Aorta (tissue), 5 donors: ENCODE data around the gene RNASEH2C. TPM values are rescaled to one million over a fixed set of nuclear protein-coding genes. Genes with fewer than 3 reads are reported as not detected.
"Not testable (repeated sequence)": the region's sequence is repeated elsewhere in the genome, so short reads cannot be mapped to it uniquely, and the experiment has no call there.

Experiments
- ATAC-seq: fragments of 200-7000 bp; cut with Tn5 transposase; one replicate; pipeline ENCODE4 v1.9.1; 2022; ENCODE audit warnings: moderate library complexity; ENCODE audit not compliant: low FRiP score
- DNase-seq, 2 donors: peaks; one replicate each; pipeline ENCODE4 v3.0.0-alpha.2; 2020
- H3K27ac ChIP-seq, 2 donors: one replicate each; pipeline ENCODE4 v1.5.1; 2013; ENCODE audit warnings: low read length in 2 of 2, mild to moderate bottlenecking in 2 of 2, moderate library complexity in 2 of 2, control low read depth in 1 of 2, inconsistent platforms in 1 of 2, low read depth in 1 of 2
- H3K27me3 ChIP-seq, 2 donors: one replicate each; pipeline ENCODE4 v1.6.1; 2013; ENCODE audit warnings: control low read depth in 1 of 2, low read length in 1 of 2, mild to moderate bottlenecking in 1 of 2, moderate library complexity in 1 of 2; ENCODE audit not compliant: insufficient read depth in 2 of 2, control insufficient read depth in 1 of 2
- H3K36me3 ChIP-seq, 2 donors: one replicate each; pipeline ENCODE4 v1.6.1; 2013; ENCODE audit warnings: control low read depth in 1 of 2, low read length in 1 of 2, mild to moderate bottlenecking in 1 of 2; ENCODE audit not compliant: insufficient read depth in 2 of 2, control insufficient read depth in 1 of 2
- H3K4me1 ChIP-seq, 2 donors: one replicate each; pipeline ENCODE4 v1.6.1; 2013; ENCODE audit warnings: low read length in 2 of 2, control low read depth in 1 of 2, mild to moderate bottlenecking in 1 of 2, moderate library complexity in 1 of 2; ENCODE audit not compliant: insufficient read depth in 2 of 2, control insufficient read depth in 1 of 2
- H3K4me3 ChIP-seq, 2 donors: one replicate each; pipeline ENCODE4 v1.5.1; 2013; ENCODE audit warnings: low read length in 2 of 2, control low read depth in 1 of 2, mild to moderate bottlenecking in 1 of 2
- H3K9me3 ChIP-seq: one replicate; pipeline ENCODE4 v1.6.1; 2013; ENCODE audit warnings: mild to moderate bottlenecking, low read length; ENCODE audit not compliant: control insufficient read depth
- WGBS, 2 donors: extraction: QIAGEN DNeasy Blood & Tissue Kit; methylation state at CpG; one replicate each; pipeline ENCODE4 v1.1.7; 2013; 5-methylcytosine and 5-hydroxymethylcytosine counted together
- intact Hi-C, 2 donors: fragments of 100-400 bp; cut with DNase I; formaldehyde crosslinking; loops; one replicate each; pipeline versions ENCODE4 v1.14.2 to v1.15.0; 2022
- long read RNA-seq, 2 donors: library from polyadenylated mRNA; unstranded; transcript quantifications; one replicate each; pipeline ENCODE4 v2.0.0, GENCODE V29; 2020 to 2021
- polyA plus RNA-seq, 2 donors: library from polyadenylated mRNA; stranded (reverse); fragments of 200-250 nt; gene quantifications; one replicate each; pipeline ENCODE4 v1.2.3, GENCODE V29; 2013
- total RNA-seq, 2 donors: library from RNA; stranded (reverse); fragmentation: NEBNext Ultra II Directional; extraction: Animal tissue kit (Norgen Biotek cat#: 25700); gene quantifications; one replicate each; pipeline ENCODE4 v1.2.1, GENCODE V29; 2021
- donor health status: healthy with polysubstance abuse.
- donor health status: Bipolar disorder and iron deficiency.
- donor health status: DM: no; HTN: no; CAD: no.
- donor health status: DM: no; HTN: no; CAD: no.
- donor health status: DM: yes; HTN: yes; CAD: no.

RNASEH2C gene
- total RNA-seq: 10 to 100 TPM; 53.5 to 57.6 TPM
- 100 to 1,000 TPM in 1 of 2 donors, 10 to 100 TPM in 1; 80.1 to 113 TPM for polyA plus RNA-seq
- long read RNA-seq, donor 1, transcript RNASEH2C-201 (4 exons, 2,794 nt): major isoform, 23 of 64 reads
- long read RNA-seq, donor 1, transcript RNASEH2C-208 (4 exons, 1,909 nt): minor isoform, 7 of 64 reads
- long read RNA-seq, donor 1, transcript RNASEH2C-203 (3 exons, 2,798 nt): minor isoform, 17 of 64 reads
- long read RNA-seq, donor 1, partial matches to known transcripts: 1 of 64 reads
- long read RNA-seq, donor 1, other reads (novel, unspliced or antisense): 12 of 64 reads
- long read RNA-seq, donor 2, transcript RNASEH2C-201 (4 exons, 2,794 nt): major isoform, 13 of 26 reads
- long read RNA-seq, donor 2, transcript RNASEH2C-203 (3 exons, 2,798 nt): minor isoform, 12 of 26 reads
- long read RNA-seq, donor 2, partial matches to known transcripts: 0 of 26 reads
- long read RNA-seq, donor 2, other reads (novel, unspliced or antisense): 1 of 26 reads

DNA sequence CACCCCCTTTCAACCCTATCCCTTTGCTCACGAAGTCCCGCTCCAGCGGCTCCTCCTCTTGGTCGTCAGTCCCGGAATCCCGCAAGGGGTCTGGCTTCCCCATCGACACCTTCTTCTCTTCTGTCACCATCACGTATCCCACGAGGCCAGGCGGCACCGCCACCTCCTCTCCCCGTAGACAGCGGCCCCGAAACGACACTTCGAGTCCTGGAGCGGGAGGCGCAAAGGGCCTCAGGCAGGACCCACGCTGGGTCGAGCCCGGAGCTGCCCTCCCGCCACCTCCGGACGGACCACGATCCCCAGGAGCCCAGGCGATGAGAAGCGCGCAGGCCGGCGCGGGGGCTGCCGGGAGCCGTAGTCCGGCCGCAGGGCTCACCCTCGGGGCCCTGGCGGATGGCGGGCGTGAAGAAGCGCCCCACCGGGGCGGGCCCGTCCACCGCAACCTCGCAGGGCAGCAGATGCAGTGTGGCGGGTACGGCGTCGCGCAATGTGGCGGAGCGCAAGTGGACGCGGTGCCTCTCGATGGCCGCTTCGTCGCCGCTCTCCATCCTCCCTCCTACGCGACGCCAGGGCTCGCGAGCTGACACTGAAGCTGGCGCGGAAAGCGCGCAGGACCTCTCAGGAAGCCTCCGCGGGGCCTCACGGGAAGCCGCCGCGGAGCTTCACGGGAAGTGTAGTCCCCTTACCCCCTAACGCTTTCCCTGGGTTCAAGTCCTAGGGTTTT, at the start of gene RNASEH2C:
RNASEH2C (minus strand) TSS at position 588 of the 724 bp plus-strand sequence; CDS start at position 548, 40 bp downstream.
- DNase-seq (peak; percentile 91 to 95), ATAC-seq (peak; percentile 95)
- no peaks in the 10 kb centered on the region for H3K4me1 ChIP-seq
- peak within 1 kb of the TSS in 1 of 2 donors; percentile 64 for H3K27ac ChIP-seq
- intact Hi-C loops: no loop called here
- peaks cover 4 to 10% of the 10 kb centered on the region in 2 donors for H3K36me3 ChIP-seq
- WGBS, 2 donors: 0 to 1% methylated on average over 51 to 76 of the region's 76 CpGs
- no peaks in the 10 kb centered on the region for H3K27me3 ChIP-seq
- peak within 1 kb of the TSS; percentile 32 to 43 for H3K4me3 ChIP-seq
- no peaks in the 10 kb centered on the region for H3K9me3 ChIP-seq

DNA sequence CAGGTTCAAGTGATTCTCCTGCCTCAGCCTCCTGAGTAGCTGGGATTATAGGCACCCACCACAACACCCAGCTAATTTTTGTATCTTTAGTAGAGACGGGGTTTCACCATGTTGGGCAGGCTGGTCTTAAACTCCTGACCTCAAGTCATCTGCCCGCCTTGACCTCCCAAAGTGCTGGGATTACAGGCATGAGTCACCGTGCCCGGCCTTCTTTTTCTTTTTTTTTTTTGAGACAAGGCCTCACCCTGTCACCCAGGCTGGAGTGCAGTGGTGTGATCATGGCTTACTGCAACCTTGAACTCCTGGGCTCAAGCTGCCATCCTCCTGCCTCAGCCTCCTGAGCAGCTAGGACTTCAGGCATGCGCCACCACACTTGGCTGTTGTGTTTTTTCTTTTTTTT, 47.2 kb upstream of the RNASEH2C start:
- not testable (repeated sequence) for H3K4me1 ChIP-seq, H3K4me3 ChIP-seq, ATAC-seq, DNase-seq, H3K36me3 ChIP-seq, H3K27me3 ChIP-seq, H3K9me3 ChIP-seq, H3K27ac ChIP-seq
- 87 to 90% methylated on average over 5 of the region's 5 CpGs for WGBS, 2 donors
- intact Hi-C loops: loop anchor here in 1 of 2 donors (5.0 kb wide), 1 partner anchor 56 kb away; the partner anchor contains the start of gene KAT5

DNA sequence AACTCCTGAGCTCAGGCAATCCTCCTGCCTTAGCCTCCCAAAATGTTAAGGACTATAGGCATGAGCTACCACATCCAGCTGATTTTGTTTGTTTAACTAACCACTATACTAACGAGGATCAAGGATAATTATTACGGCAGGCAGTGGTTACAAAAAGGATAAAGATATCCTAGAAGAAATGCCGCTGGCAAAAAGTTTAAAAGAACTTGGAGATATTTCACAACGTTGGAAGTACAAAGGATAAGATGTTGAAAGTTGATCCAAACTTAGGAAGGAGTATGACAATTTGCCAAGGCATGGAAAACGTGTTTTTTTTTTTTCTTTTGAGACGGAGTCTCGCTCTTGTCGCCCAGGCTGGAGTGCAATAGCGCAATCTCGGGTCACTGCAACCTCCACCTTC, 46.8 kb upstream of the RNASEH2C start:
- ATAC-seq (no peak), DNase-seq (no peak)
- Histone ChIP-seq H3K27ac (no peak overlapping the region), H3K27me3 (no peaks in the 10 kb centered on the region), H3K4me1 (no peaks in the 10 kb centered on the region), H3K36me3 (no peaks in the 10 kb centered on the region), H3K4me3 (no peak overlapping the region), H3K9me3 (no peaks in the 10 kb centered on the region)
- WGBS, 2 donors: 77 to 78% methylated on average over 10 of the region's 10 CpGs
- intact Hi-C loops: loop anchor here in 1 of 2 donors (5.0 kb wide), 1 partner anchor 55 kb away; the partner anchor contains the start of gene KAT5

DNA sequence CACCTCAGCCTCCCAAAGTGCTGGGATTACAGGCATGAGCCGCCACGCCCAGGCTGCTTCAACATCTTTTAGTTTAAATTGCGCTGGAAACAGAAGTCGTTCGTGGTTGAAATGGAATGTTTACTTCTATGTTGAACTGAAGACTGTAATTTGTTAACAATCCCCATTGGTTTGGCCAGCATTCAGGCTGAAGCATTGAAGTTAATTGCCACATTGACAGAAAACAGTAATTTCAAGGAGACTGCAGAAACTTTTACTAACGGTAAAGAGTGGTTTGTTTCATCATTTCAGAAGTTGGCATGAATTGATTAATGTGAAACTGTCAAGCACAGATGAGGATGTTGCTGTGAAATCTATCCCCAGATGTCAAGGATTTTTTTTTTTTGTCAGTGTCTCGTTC, 45.9 kb upstream of the RNASEH2C start:
- no peak overlapping the region for H3K27ac ChIP-seq
- no peak for DNase-seq
- no peaks in the 10 kb centered on the region for H3K4me1 ChIP-seq
- H3K27me3 ChIP-seq: no peaks in the 10 kb centered on the region
- H3K4me3 ChIP-seq: no peak overlapping the region
- 71 to 74% methylated on average over 7 of the region's 7 CpGs for whole genome bisulfite sequencing, 2 donors
- H3K9me3 ChIP-seq: no peaks in the 10 kb centered on the region
- no peak for ATAC-seq
- no peaks in the 10 kb centered on the region for H3K36me3 ChIP-seq
- intact Hi-C loops: loop anchor here in 1 of 2 donors (5.0 kb wide), 1 partner anchor 54 kb away; the partner anchor contains the start of gene KAT5

DNA sequence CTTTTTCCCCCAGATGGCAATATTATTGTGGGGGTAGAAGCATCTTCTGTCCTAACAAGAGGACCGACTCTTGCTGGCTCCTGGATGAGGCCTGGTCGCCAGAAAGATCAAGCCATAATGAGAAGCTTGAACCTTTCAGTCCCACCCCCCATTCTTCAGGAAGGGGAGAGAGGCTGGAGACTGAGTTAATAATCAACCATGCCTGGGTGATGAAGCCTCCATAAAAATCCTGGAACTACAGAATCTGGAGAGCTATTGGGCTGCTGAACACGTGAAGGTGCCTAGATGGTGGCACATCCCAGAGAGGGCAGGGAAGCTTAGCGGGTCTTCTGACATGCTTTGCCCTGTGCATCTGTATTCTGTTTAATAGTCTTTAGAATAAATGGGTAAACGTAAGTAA, 43.8 kb upstream of the RNASEH2C start:
- Histone ChIP-seq H3K4me3 (no peak overlapping the region), H3K9me3 (no peaks in the 10 kb centered on the region), H3K36me3 (no peaks in the 10 kb centered on the region), H3K4me1 (no peaks in the 10 kb centered on the region), H3K27me3 (no peaks in the 10 kb centered on the region), H3K27ac (no peak overlapping the region)
- 73 to 78% methylated on average over 5 of the region's 5 CpGs for WGBS, 2 donors
- ATAC-seq (no peak), DNase-seq (no peak)
- intact Hi-C loops: no loop called here

DNA sequence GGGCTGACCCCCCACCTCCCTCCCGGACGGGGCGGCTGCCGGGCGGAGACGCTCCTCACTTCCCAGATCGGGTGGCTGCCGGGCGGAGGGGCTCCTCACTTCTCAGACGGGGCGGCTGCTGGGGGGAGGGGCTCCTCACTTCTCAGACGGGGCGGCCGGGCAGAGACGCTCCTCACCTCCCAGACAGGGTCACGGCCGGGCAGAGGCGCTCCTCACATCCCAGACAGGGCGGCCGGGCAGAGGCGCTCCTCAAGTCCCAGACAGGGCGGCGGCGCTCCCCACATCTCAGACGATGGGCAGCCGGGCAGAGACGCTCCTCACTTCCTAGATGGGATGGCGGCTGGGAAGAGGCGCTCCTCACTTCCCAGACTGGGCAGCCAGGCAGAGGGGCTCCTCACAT, 42.2 kb upstream of the RNASEH2C start:
- H3K4me3 ChIP-seq, DNase-seq, H3K9me3 ChIP-seq, H3K27ac ChIP-seq, H3K4me1 ChIP-seq, ATAC-seq, H3K36me3 ChIP-seq, intact Hi-C loops, H3K27me3 ChIP-seq: not testable (repeated sequence)
- 91 to 95% methylated on average over 19 to 29 of the region's 29 CpGs for WGBS, 2 donors

DNA sequence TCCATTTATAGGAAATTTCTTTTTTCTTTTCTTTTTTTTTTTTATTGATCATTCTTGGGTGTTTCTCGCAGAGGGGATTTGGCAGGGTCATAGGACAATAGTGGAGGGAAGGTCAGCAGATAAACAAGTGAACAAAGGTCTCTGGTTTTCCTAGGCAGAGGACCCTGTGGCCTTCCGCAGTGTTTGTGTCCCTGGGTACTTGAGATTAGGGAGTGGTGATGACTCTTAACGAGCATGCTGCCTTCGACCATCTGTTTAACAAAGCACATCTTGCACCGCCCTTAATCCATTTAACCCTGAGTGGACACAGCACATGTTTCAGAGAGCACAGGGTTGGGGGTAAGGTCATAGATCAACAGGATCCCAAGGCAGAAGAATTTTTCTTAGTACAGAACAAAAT, 41.6 kb upstream of the RNASEH2C start:
- H3K27ac ChIP-seq, intact Hi-C loops, DNase-seq, H3K27me3 ChIP-seq, H3K4me3 ChIP-seq, H3K9me3 ChIP-seq, H3K36me3 ChIP-seq, H3K4me1 ChIP-seq, ATAC-seq: not testable (repeated sequence)
- WGBS, 2 donors: 77 to 87% methylated on average over 5 of the region's 5 CpGs

DNA sequence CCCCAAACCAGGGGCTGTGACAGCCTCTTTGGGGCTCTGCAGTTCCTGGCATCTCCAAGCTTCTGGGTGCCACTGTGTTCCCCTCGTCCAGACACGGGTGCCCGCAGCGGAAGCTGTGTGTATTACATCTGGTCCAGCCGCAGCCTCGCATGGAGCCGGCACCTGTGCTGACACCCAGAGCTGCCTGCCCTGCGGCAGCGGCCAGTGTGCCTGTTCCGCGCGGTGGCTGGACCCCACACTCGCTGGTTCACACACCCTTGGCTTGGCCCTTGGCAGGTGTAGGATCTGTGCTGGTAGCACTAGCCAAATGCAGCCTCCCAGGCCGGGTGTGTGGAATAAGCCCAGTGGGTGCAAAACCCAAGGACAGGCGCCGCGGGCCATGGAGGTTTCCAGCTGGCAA, 24.5 kb upstream of the RNASEH2C start:
- 91 to 94% methylated on average over 16 to 17 of the region's 17 CpGs for WGBS, 2 donors
- H3K27ac ChIP-seq: no peak overlapping the region
- intact Hi-C loops: no loop called here
- DNase-seq: no peak
- no peaks in the 10 kb centered on the region for H3K9me3 ChIP-seq
- no peak for ATAC-seq
- H3K27me3 ChIP-seq: no peaks in the 10 kb centered on the region
- no peaks in the 10 kb centered on the region for H3K36me3 ChIP-seq
- no peaks in the 10 kb centered on the region for H3K4me1 ChIP-seq
- H3K4me3 ChIP-seq: no peak overlapping the region
